ENCODE results near the gene KDM1A.

KDM1A gene

GRCh38 chr1:22971611-22972405, 47.5 kb upstream of the KDM1A start:
- Histone ChIP-seq H3K4me3 (replicated peaks; ENCODE audit: insufficient read depth, low read length) (no peak overlapping the region), H3K27me3 (ENCODE audit: insufficient read depth, poor library complexity, severe bottlenecking) (peaks cover 25% of the 10 kb centered on the region), H3K27ac (replicated peaks) (no peak overlapping the region)
- no peak for DNase-seq (ENCODE audit: low read depth in 1 of 2, low spot score in 1 of 2)
- TF ChIP-seq, protein P1, sequence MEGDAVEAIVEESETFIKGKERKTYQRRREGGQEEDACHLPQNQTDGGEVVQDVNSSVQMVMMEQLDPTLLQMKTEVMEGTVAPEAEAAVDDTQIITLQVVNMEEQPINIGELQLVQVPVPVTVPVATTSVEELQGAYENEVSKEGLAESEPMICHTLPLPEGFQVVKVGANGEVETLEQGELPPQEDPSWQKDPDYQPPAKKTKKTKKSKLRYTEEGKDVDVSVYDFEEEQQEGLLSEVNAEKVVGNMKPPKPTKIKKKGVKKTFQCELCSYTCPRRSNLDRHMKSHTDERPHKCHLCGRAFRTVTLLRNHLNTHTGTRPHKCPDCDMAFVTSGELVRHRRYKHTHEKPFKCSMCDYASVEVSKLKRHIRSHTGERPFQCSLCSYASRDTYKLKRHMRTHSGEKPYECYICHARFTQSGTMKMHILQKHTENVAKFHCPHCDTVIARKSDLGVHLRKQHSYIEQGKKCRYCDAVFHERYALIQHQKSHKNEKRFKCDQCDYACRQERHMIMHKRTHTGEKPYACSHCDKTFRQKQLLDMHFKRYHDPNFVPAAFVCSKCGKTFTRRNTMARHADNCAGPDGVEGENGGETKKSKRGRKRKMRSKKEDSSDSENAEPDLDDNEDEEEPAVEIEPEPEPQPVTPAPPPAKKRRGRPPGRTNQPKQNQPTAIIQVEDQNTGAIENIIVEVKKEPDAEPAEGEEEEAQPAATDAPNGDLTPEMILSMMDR (IDR thresholded peaks at IDR 0.05; ENCODE audit: insufficient read depth, low read length): no peak
- TF ChIP-seq SPI1 (IDR thresholded peaks at IDR 0.05; ENCODE audit: borderline replicate concordance, low read depth): no peak
- TF ChIP-seq, protein P2, sequence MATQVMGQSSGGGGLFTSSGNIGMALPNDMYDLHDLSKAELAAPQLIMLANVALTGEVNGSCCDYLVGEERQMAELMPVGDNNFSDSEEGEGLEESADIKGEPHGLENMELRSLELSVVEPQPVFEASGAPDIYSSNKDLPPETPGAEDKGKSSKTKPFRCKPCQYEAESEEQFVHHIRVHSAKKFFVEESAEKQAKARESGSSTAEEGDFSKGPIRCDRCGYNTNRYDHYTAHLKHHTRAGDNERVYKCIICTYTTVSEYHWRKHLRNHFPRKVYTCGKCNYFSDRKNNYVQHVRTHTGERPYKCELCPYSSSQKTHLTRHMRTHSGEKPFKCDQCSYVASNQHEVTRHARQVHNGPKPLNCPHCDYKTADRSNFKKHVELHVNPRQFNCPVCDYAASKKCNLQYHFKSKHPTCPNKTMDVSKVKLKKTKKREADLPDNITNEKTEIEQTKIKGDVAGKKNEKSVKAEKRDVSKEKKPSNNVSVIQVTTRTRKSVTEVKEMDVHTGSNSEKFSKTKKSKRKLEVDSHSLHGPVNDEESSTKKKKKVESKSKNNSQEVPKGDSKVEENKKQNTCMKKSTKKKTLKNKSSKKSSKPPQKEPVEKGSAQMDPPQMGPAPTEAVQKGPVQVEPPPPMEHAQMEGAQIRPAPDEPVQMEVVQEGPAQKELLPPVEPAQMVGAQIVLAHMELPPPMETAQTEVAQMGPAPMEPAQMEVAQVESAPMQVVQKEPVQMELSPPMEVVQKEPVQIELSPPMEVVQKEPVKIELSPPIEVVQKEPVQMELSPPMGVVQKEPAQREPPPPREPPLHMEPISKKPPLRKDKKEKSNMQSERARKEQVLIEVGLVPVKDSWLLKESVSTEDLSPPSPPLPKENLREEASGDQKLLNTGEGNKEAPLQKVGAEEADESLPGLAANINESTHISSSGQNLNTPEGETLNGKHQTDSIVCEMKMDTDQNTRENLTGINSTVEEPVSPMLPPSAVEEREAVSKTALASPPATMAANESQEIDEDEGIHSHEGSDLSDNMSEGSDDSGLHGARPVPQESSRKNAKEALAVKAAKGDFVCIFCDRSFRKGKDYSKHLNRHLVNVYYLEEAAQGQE (IDR thresholded peaks at IDR 0.05; ENCODE audit: insufficient replicate concordance, low read depth): no peak

DNA sequence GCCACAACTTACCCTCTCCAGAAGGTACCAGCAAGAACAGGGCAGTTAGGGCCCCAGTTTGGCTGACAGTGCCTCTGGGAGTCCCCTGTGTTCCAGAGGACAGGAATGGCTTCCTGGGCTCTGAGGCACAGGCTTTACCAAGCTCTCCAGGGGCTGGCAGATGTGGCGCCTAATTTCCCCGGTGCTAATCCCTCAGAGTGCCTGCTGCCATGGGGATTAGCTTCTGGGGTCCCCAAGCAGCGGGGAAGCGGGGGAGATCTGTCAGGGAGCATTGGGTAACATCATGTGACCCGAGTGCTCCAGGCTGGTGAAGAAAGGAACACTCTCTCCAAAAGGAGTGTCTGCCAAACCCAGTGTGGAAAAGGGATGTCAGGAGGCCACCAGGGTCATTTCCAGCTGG, 46.5 kb upstream of the KDM1A start, which contains the start of gene LACTBL1:
TSS of gene LACTBL1 (minus strand) at position 107 of the 400 bp plus-strand sequence. CDS start 550 bp downstream, outside the sequence.
- TF ChIP-seq GABPA (IDR thresholded peaks at IDR 0.05; ENCODE audit: low read depth): no peak
- TF ChIP-seq POLR2AphosphoS5 (IDR thresholded peaks at IDR 0.05; ENCODE audit: low read depth): no peak
- TF ChIP-seq, protein P2 (IDR thresholded peaks at IDR 0.05; ENCODE audit: insufficient replicate concordance, low read depth): no peak
- TF ChIP-seq, protein P1 (IDR thresholded peaks at IDR 0.05; ENCODE audit: insufficient read depth, low read length): no peak
- no peak for TF ChIP-seq SPI1 (IDR thresholded peaks at IDR 0.05; ENCODE audit: borderline replicate concordance, low read depth)
- Histone ChIP-seq H3K27ac (replicated peaks) (no peak within 1 kb of the TSS), H3K4me3 (replicated peaks; ENCODE audit: insufficient read depth, low read length) (no peak within 1 kb of the TSS), H3K27me3 (ENCODE audit: insufficient read depth, poor library complexity, severe bottlenecking) (peaks cover 22% of the 10 kb centered on the region)
- DNase-seq (ENCODE audit: low read depth in 1 of 2, low spot score in 1 of 2): no peak

DNA sequence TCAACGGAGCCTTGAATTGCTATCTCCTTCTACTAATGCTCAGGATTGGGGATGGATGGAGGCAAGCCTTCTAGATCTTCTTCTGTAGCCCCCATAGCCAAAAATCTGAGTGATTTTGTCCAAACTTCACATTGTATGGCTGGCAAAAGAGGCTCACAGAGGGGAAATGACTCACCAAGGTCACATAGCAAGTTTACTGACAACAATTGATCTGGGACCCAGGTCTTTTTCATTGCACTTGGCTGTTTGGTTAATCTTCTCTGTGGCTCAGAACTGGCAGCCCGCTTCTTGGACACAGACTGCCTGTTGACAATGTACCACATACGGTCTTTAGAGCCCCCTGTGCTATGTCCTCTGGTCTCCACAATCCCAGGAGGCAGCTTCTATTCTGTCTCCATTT, 43.6 kb upstream of the KDM1A start:
- Histone ChIP-seq H3K4me3 (replicated peaks; ENCODE audit: insufficient read depth, low read length) (no peak overlapping the region), H3K27ac (replicated peaks) (no peak overlapping the region), H3K27me3 (ENCODE audit: insufficient read depth, poor library complexity, severe bottlenecking) (peaks cover 3% of the 10 kb centered on the region)
- DNase-seq (ENCODE audit: low read depth in 1 of 2, low spot score in 1 of 2): no peak
- TF ChIP-seq POLR2AphosphoS5 (IDR thresholded peaks at IDR 0.05; ENCODE audit: low read depth): no peak
- no peak for TF ChIP-seq GABPA (IDR thresholded peaks at IDR 0.05; ENCODE audit: low read depth)
- TF ChIP-seq, protein P2 (IDR thresholded peaks at IDR 0.05; ENCODE audit: insufficient replicate concordance, low read depth): no peak
- TF ChIP-seq, protein P1 (IDR thresholded peaks at IDR 0.05; ENCODE audit: insufficient read depth, low read length): no peak
- TF ChIP-seq SPI1 (IDR thresholded peaks at IDR 0.05; ENCODE audit: borderline replicate concordance, low read depth): no peak
